HK-2 (cell line): ENCODE measurements around the gene DAB1.

ENCODE experiments used
- DNase-seq: peaks from one replicate; pipeline ENCODE4 v3.0.0-alpha.2; 2018; ENCODE audit not compliant: unreplicated experiment

The DAB1 gene

GRCh38 chr1:57024855-57025254 lies 399.0 kb downstream of the DAB1 start:
- DNase-seq = no peak

GRCh38 chr1:57024428-57024827 lies 399.4 kb downstream of the DAB1 start:
- DNase-seq = no peak

GRCh38 chr1:57020216-57020615 lies 403.6 kb downstream of the DAB1 start:
- DNase-seq = no peak

GRCh38 chr1:57019236-57019839 lies 404.5 kb downstream of the DAB1 start:
- no peak for DNase-seq

- DNase-seq = no peak
Observed at GRCh38 chr1:57018119-57018518, 405.7 kb downstream of the DAB1 start.

- DNase-seq = no peak
Observed at GRCh38 chr1:57017717-57018116, 406.1 kb downstream of the DAB1 start.

- DNase-seq = no peak
Observed at GRCh38 chr1:57017200-57017599, 406.7 kb downstream of the DAB1 start.

GRCh38 chr1:57015071-57015470 lies 408.8 kb downstream of the DAB1 start:
- DNase-seq = no peak

- no peak for DNase-seq
Observed at GRCh38 chr1:57013522-57013921, 410.3 kb downstream of the DAB1 start.

GRCh38 chr1:57012315-57012714 lies 411.5 kb downstream of the DAB1 start:
- no peak for DNase-seq

GRCh38 chr1:57010511-57010910 lies 413.3 kb downstream of the DAB1 start:
- DNase-seq = no peak

- DNase-seq = no peak
Observed at GRCh38 chr1:57007948-57008347, 415.9 kb downstream of the DAB1 start.

GRCh38 chr1:57007472-57007871 lies 416.4 kb downstream of the DAB1 start:
- DNase-seq = no peak

- no peak for DNase-seq
Observed at GRCh38 chr1:57003398-57004139, 420.3 kb downstream of the DAB1 start.

- DNase-seq = no peak
Observed at GRCh38 chr1:56995414-56996100, 428.3 kb downstream of the DAB1 start.

GRCh38 chr1:56993475-56993874 lies 430.4 kb downstream of the DAB1 start:
- no peak for DNase-seq

GRCh38 chr1:56992318-56993125 lies 431.3 kb downstream of the DAB1 start:
- DNase-seq = no peak

- no peak for DNase-seq
Observed at GRCh38 chr1:56991576-56991975, 432.3 kb downstream of the DAB1 start.

GRCh38 chr1:56986397-56986796 lies 437.5 kb downstream of the DAB1 start:
- no peak for DNase-seq

GRCh38 chr1:56985857-56986256 lies 438.0 kb downstream of the DAB1 start:
- DNase-seq = no peak

- DNase-seq = no peak
Observed at GRCh38 chr1:56983484-56983883, 440.4 kb downstream of the DAB1 start.
